Stimulated activated CD4-positive, alpha-beta T cell treated with anti-CD3 and anti-CD28 coated beads, Interleukin-2, amount 100 ng/mL, for 48 hours (primary cell): ENCODE results near the gene KRT4.

ENCODE experiments used
- DNase-seq, 2 donors: peaks; one replicate each; pipeline ENCODE4 v3.0.0-alpha.2; 2020

The KRT4 gene

DNA sequence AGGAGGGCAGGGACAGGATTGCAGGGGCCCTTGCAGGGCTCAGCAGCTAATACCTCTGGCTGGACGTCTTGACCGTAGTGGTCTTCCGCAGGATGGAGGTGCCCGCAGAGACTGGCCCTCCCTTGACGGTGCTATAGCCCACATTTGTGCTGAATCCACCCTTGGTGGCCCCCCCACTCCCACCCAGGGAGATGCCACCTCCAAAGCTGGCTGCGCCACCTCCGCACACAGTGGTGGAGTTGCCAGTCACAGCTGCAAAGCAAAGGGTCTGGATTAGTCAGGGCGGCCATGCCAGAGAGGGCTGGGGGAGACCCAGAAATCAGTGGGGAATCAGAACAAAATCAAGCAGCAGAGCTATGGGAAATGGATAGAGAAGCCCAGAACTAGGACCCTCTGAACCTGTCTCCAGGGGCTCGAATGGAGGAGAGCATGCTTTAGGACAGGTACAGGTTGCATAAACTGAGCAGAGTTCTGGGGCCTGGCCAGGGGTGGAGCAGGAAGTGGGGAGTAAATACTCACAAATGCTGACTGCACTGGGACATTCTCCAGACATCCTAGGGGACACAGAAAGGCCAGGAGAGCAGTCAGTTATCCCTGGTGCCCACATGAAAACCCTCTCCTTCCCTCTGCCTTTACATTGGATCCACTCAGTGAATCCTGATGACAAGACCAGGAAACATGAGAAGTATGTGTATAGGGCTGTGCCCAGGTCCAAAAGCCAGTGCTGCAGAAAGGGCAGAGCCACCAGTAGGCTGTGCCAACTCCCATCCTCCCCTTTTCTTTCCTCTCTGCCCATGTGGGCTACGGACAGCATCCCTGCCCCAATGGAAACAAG is 8.1 kb upstream of the KRT4 start:
- DNase-seq, result no peak

DNA sequence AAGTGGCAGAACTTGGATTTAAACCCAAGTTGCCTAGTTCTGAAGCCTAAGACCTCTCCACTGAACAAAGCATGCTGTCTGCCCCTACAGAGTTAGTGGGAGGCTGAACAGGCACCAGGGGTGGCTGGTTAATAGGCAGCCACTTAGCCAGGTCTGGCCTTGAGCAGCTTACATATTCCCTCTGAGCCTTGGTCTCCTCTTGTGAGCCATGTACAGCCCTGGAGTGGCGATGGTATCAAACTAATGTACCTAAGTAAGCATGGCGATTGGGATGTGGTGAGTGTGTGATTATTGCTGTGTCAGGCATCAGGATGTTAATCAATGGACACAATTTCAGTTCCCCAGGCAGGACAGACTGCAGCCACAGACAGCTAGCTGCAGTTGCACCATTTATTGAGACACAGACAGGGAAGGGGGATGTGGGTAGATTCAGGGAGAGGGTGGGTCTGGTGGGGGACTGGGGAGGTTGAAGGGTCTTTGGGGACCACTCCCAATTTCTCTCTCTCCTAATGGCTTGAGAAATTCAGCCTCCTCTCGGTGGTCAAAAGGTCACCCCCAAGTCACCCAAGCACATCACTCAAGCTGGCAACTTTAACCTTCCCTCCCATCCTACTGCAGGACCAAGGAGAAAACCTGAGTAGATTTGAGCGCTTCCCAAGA is 7.3 kb upstream of the KRT4 start:
- no peak for DNase-seq

DNA sequence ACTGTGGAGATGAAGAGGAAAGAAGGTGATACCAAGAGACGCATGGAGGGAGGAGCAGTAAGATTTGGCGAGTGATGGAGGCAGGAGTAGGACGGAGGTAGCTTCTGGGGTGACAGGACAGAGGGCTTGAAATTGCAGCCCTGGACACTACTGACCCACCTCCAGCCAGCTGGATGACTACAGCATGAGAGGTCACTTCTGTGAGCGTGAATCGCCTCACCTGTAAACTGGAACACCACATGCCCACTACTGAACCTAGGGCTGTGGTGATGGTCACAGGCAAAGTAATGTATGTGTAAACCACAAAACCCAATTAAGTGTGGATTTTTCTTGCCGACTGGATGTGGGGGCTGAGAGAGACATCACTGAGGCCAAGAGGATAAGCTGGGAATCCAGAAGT is 6.6 kb upstream of the KRT4 start:
- no peak for DNase-seq

DNA sequence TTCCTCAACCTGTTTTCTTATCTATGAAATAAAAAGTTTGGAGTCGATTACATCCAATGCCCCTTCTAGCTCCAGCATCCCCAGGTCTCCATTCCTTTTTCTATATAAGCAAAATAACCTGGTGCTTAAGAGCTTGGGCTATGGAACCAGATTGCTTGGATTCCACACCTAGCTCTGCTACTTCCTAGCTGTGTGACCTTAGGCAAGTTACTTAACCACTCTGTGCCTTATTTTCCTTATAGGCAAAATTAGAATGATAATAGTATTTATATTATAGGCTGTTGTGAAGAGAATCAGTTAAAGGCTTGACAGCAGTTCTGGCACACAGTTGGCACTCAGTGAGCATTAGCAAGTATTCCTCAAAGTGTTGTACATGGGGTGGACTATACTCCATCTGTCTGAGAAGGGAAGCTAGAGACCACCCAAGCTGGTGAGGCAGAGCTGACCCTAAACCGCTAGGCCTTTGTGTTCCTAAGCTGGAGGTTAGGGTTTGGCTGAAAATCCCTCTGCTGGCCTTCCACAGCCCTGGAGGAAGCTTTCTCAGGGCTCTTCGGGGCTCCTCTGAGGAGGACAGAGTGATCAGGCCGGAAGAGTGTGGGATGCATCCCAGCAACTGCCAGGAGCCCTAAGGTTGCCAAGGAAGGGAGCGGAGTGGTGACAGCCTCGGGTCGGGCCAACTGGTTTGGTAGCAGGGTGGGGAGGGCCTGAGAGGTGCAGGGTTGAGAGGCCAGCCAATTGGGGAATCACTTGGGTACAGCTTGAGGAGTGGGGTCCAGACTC is 6.0 kb upstream of the KRT4 start:
- DNase-seq, result no peak

GRCh38 chr12:52818887-52819420 is 5.0 kb upstream of the KRT4 start:
- DNase-seq, result no peak

DNA sequence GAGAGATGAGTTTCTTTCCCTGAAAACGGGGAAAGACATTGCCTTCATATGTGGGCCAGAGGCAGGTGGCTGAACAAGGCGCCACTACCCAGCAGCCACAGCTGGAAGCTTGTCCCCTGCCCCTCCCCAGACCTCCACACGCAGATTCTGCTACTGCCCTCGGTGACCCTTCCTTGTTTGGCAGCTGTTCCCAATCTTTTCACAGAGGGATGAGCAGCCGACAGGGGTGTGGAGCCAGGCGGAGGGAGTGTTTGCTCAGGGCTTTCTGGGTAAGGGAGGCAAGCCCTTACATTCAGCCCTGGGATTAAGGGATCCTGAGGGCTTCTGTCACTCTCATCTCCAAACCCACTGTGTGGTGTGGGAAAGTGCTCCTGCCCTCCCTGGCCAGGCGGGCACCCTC is 4.5 kb upstream of the KRT4 start:
- DNase-seq, result no peak

DNA sequence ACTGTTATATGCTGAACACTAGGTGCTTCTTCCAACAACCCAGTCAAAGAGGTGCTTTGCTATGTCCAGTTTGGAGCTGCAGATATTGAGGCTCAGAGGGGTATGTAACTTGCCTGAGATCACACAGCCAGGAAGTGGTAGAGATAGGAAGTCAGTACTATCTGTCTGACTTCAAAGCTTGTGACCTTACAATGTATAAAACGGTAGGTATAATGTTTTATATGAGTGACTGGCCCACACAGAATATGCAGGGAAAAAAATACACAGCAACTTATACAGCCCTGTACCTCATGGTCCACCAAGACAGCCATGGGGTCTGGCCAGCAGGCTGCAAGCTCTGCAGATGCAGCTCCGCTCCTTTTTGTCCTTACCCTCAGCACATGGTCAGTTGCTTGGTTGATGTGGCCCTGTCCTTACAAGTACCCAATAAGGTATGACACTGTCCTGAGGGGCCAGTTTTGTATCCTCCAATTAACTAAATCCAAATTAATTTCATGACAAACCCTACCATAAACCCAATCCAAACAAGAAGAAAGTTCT is 3.9 kb upstream of the KRT4 start:
- DNase-seq, result no peak

GRCh38 chr12:52817003-52817698 is 3.2 kb upstream of the KRT4 start:
- no peak for DNase-seq

- no peak for DNase-seq
Observed at GRCh38 chr12:52815676-52816588, 2.0 kb upstream of the KRT4 start.

DNA sequence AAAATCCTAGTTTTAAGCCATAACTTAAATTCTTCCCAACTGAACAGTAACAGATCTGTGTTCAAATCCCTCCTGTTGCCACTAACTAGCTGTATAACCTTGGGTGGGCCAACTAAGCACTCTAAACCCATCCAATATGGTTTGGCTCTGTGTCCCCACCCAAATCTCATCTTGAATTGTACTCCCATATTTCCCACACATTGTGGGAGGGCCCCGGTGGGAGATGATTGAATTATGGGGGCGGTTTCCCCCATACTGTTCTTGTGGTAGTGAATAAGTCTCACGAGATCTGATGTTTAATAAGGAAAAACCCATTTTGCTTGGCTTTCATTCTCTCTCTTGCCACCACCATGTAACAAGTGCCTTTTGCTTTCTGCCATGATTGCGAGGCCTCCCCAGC is 1.2 kb upstream of the KRT4 start:
- DNase-seq, result no peak

GRCh38 chr12:52814710-52815155 is 817 bp upstream of the KRT4 start:
- no peak for DNase-seq

DNA sequence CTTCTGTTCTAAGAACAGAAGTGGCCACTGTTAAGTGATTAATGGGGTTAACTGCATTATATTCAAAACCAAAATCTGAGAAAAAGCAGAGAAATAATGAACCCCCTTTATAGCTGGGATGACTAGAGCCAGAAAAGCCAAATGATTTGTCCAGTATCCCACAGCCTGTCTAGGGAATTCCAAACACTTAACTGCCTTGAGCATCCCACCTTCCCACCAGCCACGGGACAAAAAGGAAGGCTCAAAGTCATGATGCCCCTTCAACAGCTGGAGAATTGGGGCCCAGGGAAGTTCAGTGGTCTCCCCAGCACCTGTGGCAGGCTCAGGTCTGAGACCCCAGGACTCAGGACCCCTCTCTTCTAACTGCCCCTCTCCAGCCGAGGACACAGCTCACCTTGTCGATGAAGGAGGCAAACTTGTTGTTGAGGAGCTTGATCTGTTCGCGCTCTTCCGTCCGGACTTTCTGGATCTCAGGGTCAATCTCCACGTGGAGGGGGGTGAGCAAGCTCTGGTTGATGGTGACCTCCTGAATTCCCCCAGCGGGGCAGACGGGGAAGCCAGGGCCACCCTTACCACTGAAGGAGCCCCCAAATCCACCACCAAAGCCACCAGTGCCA is 605 bp downstream of the KRT4 start:
- DNase-seq, result no peak

- no peak for DNase-seq
Observed at GRCh38 chr12:52812749-52813148, 1.2 kb downstream of the KRT4 start.

DNA sequence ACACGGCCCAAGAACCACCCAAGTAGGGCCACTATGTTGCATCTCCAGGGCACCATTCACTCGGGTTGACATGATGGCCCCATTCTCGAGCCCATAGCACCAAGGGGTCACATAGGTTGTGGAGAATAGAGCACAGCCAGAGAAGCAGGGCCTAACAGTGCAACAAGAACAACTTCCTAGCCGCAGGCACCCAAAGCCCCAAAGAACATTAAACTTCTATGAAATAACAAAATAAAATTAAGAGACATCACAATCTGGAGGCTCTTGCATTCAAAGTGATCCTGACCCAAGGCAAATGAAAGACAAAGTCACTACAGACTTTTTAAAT is 1.9 kb downstream of the KRT4 start:
- no peak for DNase-seq

DNA sequence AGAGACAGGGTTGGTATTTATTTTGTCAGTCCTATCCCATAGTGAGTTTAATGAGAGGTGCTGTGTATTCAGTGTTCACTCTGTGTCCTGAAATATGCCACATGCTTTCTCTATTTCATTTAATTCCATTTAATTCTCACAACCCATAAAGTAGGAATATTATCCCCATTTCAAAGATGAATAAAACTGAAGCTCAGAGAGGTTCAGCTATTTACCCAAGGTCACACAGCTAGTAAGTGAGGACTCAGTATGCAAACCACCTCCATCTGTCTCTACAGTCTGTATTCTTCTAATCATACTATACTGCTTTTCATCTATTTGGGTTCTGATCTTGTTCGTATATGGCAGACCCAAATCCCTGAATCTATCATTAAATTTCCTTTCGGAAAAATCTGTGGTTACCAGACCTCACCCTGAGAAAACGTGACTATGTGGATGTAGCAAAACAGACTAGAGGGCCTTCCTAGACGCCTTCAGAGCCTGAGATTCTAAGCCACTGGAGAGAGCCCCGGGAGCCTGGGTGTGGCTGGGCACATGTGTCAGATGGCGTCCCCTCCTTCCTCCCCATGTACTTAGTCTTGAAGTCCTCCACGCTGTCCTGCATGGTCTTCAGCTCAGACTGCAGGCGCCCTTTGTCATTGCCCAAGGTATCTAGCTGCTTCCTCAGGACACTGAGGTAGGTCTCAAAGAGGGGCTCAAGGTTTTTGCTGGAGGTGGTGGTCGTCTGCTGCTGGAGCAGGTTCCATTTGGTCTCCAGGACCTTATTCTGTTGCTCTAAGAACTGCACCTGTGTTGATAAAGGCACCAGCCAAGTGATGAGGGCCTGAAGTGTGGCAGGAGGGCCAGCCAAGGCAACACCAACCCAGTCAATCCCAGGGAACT is 2.5 kb downstream of the KRT4 start:
- DNase-seq, result no peak

DNA sequence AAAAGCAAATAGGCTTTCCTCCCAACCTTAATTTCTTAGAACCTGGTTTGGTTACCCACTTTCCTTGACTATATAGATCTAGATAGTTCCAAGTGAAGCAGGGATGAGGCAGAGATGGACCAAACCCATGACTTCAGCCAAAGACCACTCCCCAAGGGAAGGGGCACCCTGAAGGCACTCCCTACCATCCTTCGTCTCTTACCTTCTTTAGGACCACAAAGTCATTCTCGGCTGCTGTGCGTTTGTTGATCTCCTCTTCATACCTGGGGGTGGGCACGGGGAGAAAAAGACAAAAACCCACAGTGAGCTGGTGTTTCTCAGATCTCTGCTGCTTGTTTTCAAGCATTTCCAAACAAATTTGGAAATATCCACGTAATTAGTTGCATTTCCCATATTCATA is 3.4 kb downstream of the KRT4 start:
- no peak for DNase-seq

- DNase-seq, result no peak
Observed at GRCh38 chr12:52809166-52809565, 4.8 kb downstream of the KRT4 start.

DNA sequence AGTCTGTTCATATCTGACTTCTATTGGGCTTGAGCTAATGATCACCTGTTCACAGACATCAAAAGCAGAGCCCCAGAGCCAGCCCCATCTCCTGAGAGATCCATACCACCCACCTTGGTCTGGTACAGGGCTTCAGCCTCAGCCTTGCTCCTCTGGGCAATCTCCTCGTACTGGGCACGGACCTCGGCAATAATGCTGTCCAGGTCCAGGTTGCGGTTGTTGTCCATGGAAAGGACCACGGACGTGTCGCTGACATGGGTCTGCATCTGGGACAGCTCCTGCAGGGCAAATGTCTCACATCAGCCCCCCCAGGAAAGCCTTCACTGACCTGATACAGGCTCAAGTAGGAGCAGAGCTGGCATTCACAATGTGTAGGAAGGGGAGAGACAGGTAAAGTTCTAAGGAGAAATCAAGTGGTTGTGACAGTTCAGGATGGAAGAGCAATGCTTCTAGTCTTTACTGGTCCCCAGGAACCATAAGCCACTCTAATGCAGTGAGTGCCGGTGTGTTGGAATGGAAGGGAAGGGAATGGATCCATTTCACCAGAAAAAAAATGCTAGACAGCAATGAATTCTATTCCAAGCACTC is 5.2 kb downstream of the KRT4 start:
- DNase-seq, result no peak
